ENCODE data around the gene ASB2.

GRCh38 chr14:93921001-93921806 is 55.2 kb downstream of the ASB2 start:
- no peak for TF ChIP-seq ZNF146 (tag by site-specific recombination; IDR thresholded peaks at IDR 0.05)
- TF ChIP-seq CTCF (tag by site-specific recombination; IDR thresholded peaks at IDR 0.05): no peak
- TF ChIP-seq ZBTB49 (tag by site-specific recombination; IDR thresholded peaks at IDR 0.05; ENCODE audit: low read depth): no peak
- TF ChIP-seq ZNF830 (tag by site-specific recombination; IDR thresholded peaks at IDR 0.05; ENCODE audit: low read depth): no peak
- TF ChIP-seq PRDM4 (tag by site-specific recombination; IDR thresholded peaks at IDR 0.05): no peak
- TF ChIP-seq ZNF280C (tag by site-specific recombination; IDR thresholded peaks at IDR 0.05): no peak
- TF ChIP-seq ZNF510 (tag by site-specific recombination; IDR thresholded peaks at IDR 0.05; ENCODE audit: insufficient replicate concordance): no peak
- no peak for TF ChIP-seq ZBTB1 (tag by site-specific recombination; IDR thresholded peaks at IDR 0.05)
- TF ChIP-seq ZNF350 (tag by site-specific recombination; IDR thresholded peaks at IDR 0.05): no peak
- TF ChIP-seq ATF2 (tag by site-specific recombination; IDR thresholded peaks at IDR 0.05; ENCODE audit: low read depth): no peak
- no peak for TF ChIP-seq HOXA7 (CRISPR knock-in tag; IDR thresholded peaks at IDR 0.05; ENCODE audit: borderline replicate concordance)
- no peak for TF ChIP-seq GLI4 (tag by site-specific recombination; IDR thresholded peaks at IDR 0.05)
- TF ChIP-seq ZNF704 (tag by site-specific recombination; IDR thresholded peaks at IDR 0.05): no peak

All from HEK293 (cell line).